SK-N-SH (cell line): ENCODE results near the gene RASL10A. TPM values are rescaled to one million over a fixed set of nuclear protein-coding genes. Genes with fewer than 3 reads are reported as not detected.
"Not testable (repeated sequence)": the region's sequence is repeated elsewhere in the genome, so short reads cannot be mapped to it uniquely, and the experiment has no call there.

Experiments
- CTCF ChIA-PET: fragments of 300-600, 350-600 bp; formaldehyde crosslinking; extraction: SDS; loops from one replicate; lab custom pipeline; 2021; lab: Yijun Ruan, JAX
- POLR2A ChIA-PET: fragments of 350-600 bp; sonication (Branson Sonifier 250); formaldehyde crosslinking; extraction: SDS; loops from one replicate; lab custom pipeline; 2020; ENCODE audit warnings: antibody characterized with exemption, inconsistent platforms; lab: Yijun Ruan, JAX
- DNase-seq: peaks from one replicate; pipeline ENCODE4 v3.0.0; 2012
- H2AFZ ChIP-seq: fragments of 200-600 bp; sonication (generic); 2 replicates; pipeline ENCODE4 v1.8.1; 2016; ENCODE audit warnings: antibody characterized with exemption, mild to moderate bottlenecking, low read depth
- H3F3A ChIP-seq: fragments of 200-600 bp; sonication (generic); replicated peaks from 2 replicates; pipeline ENCODE3; 2016; ENCODE audit warnings: antibody characterized with exemption, mild to moderate bottlenecking; ENCODE audit not compliant: insufficient read depth
- H3K27ac ChIP-seq, 2 experiments: fragments of 200-500 bp in 1 of 2; fragments of 200-600 bp in 1 of 2; sonication (Bioruptor generic) in 1 of 2; sonication (generic), shearing (Covaris generic) in 1 of 2; 2 replicates each; pipeline versions ENCODE4 v1.5.1 to v1.6.1; 2014 to 2016; ENCODE audit warnings: low read depth in 2 of 2, inconsistent platforms in 1 of 2, low read length in 1 of 2, mild to moderate bottlenecking in 1 of 2, mixed read lengths in 1 of 2
- H3K27me3 ChIP-seq: fragments of 200-600 bp; sonication (generic), shearing (Covaris generic); 2 replicates; pipeline ENCODE4 v1.6.1; 2016; ENCODE audit warnings: mixed run types; ENCODE audit not compliant: insufficient read depth
- H3K36me3 ChIP-seq, 2 experiments: fragments of 200-500 bp in 1 of 2; fragments of 200-600 bp in 1 of 2; sonication (Bioruptor generic) in 1 of 2; sonication (generic) in 1 of 2; replicated peaks in 1 of 2; 2 replicates each; pipeline versions ENCODE3 to v1.5.1; 2014 to 2016; ENCODE audit warnings: low read length in 1 of 2, mild to moderate bottlenecking in 1 of 2; ENCODE audit not compliant: insufficient read depth in 2 of 2, control insufficient read depth in 1 of 2
- H3K4me1 ChIP-seq, 2 experiments: fragments of 200-500 bp in 1 of 2; fragments of 200-600 bp in 1 of 2; sonication (Bioruptor generic) in 1 of 2; sonication (generic), shearing (Covaris generic) in 1 of 2; 2 replicates each; pipeline versions ENCODE4 v1.5.1 to v1.6.1; 2014 to 2016; ENCODE audit warnings: low read depth in 1 of 2, low read length in 1 of 2, mixed run types in 1 of 2; ENCODE audit not compliant: insufficient read depth in 2 of 2, control insufficient read depth in 1 of 2
- H3K4me2 ChIP-seq: fragments of 200-600 bp; sonication (generic), shearing (Covaris generic); 2 replicates; pipeline ENCODE4 v1.6.1; 2017; ENCODE audit warnings: mixed run types
- H3K4me3 ChIP-seq, 2 experiments: fragments of 200-500 bp in 1 of 2; fragments of 200-600 bp in 1 of 2; sonication (Bioruptor generic) in 1 of 2; sonication (generic), shearing (Covaris generic) in 1 of 2; 2 replicates each; pipeline versions ENCODE4 v1.5.1 to v1.8.1; 2014 to 2016; ENCODE audit warnings: low read depth in 2 of 2, inconsistent platforms in 1 of 2, low read length in 1 of 2, mild to moderate bottlenecking in 1 of 2, mixed read lengths in 1 of 2, moderate library complexity in 1 of 2
- H3K79me2 ChIP-seq: fragments of 200-600 bp; sonication (generic); 2 replicates; pipeline ENCODE4 v1.8.1; 2017; ENCODE audit warnings: mild to moderate bottlenecking; ENCODE audit not compliant: insufficient read depth
- H3K9ac ChIP-seq: fragments of 200-600 bp; sonication (generic); 2 replicates; pipeline ENCODE4 v1.6.1; 2017; ENCODE audit warnings: mixed run types
- H3K9me2 ChIP-seq: fragments of 200-600 bp; sonication (generic); 2 replicates; pipeline ENCODE4 v1.6.1; 2017; ENCODE audit warnings: mixed run types
- H3K9me3 ChIP-seq: fragments of 200-600 bp; sonication (generic); 2 replicates; pipeline ENCODE4 v1.6.1; 2017; ENCODE audit warnings: mixed run types, mild to moderate bottlenecking, moderate library complexity
- H4K20me1 ChIP-seq: fragments of 200-600 bp; sonication (generic); 2 replicates; pipeline ENCODE4 v1.6.1; 2017; ENCODE audit warnings: mild to moderate bottlenecking, mixed run types; ENCODE audit not compliant: insufficient read depth
- CHD2 ChIP-seq: fragments of 150-350 bp; IDR thresholded peaks from 2 replicates; pipeline ENCODE4 v1.6.1; 2018; ENCODE audit warnings: low read length; ENCODE audit not compliant: partially characterized antibody
- ELF1 ChIP-seq: IDR thresholded peaks from 2 replicates; pipeline ENCODE4 v1.4.0; 2012
- EP300 ChIP-seq, 2 experiments: IDR thresholded peaks; 2 replicates each; pipeline versions ENCODE4 v1.4.0 to v1.6.1; 2012; ENCODE audit warnings: borderline replicate concordance in 1 of 2, low read depth in 1 of 2, low read length in 1 of 2
- FOXJ3 ChIP-seq: sonication (generic); formaldehyde crosslinking; IDR thresholded peaks from 2 replicates; pipeline ENCODE4 v1.5.1; 2020; ENCODE audit warnings: mild to moderate bottlenecking, missing genetic modification reagents
- GABPA ChIP-seq: IDR thresholded peaks from 2 replicates; pipeline ENCODE4 v1.4.0; 2012; ENCODE audit warnings: low read depth, mild to moderate bottlenecking
- GATA2 ChIP-seq: sonication (generic); formaldehyde crosslinking; IDR thresholded peaks from 2 replicates; pipeline ENCODE4 v1.5.0; 2020; ENCODE audit warnings: mild to moderate bottlenecking, missing genetic modification reagents
- JUND ChIP-seq: IDR thresholded peaks from 2 replicates; pipeline ENCODE4 v1.4.0; 2012
- MEF2A ChIP-seq: IDR thresholded peaks from 2 replicates; pipeline ENCODE4 v1.4.0; 2012; ENCODE audit warnings: low read depth, borderline replicate concordance
- MXI1 ChIP-seq: IDR thresholded peaks from 2 replicates; pipeline ENCODE4 v1.6.1; 2012; ENCODE audit warnings: mild to moderate bottlenecking, low read depth, low read length, improper control_type of control experiment
- PBX3 ChIP-seq: IDR thresholded peaks from 2 replicates; pipeline ENCODE4; 2012
- POLR2AphosphoS5 ChIP-seq: IDR thresholded peaks from 2 replicates; pipeline ENCODE4 v1.6.1; 2012; ENCODE audit warnings: low read depth, low read length
- RAD21 ChIP-seq: IDR thresholded peaks from 2 replicates; pipeline ENCODE4 v1.6.1; 2012; ENCODE audit warnings: mild to moderate bottlenecking, low read length
- RXRA ChIP-seq: IDR thresholded peaks from 2 replicates; pipeline ENCODE4 v1.4.0; 2012; ENCODE audit warnings: low read depth, mild to moderate bottlenecking, borderline replicate concordance
- SMC3 ChIP-seq: IDR thresholded peaks from 2 replicates; pipeline ENCODE4 v1.6.1; 2012; ENCODE audit warnings: low read depth, low read length, improper control_type of control experiment
- USF2 ChIP-seq: fragments of 150-350 bp; IDR thresholded peaks from 2 replicates; pipeline ENCODE4 v1.6.1; 2017; ENCODE audit warnings: antibody characterized with exemption, low read length, low read depth, borderline replicate concordance
- YY1 ChIP-seq: IDR thresholded peaks from 2 replicates; pipeline ENCODE4 v1.4.0; 2012; ENCODE audit warnings: low read depth, mild to moderate bottlenecking
- WGBS: methylation state at CpG from one replicate; pipeline ENCODE4 v1.1.6; 2017; ENCODE audit warnings: low lambda C conversion rate; 5-methylcytosine and 5-hydroxymethylcytosine counted together
- polyA plus RNA-seq, 3 experiments: library from polyadenylated mRNA; depleted of rRNA; stranded (reverse); fragments of >200 nt; gene quantifications; 2 replicates each; pipeline ENCODE4 v1.2.3, GENCODE V29; 2012
- TF ChIP-seq, protein P1 (sequence below): IDR thresholded peaks from 2 replicates; pipeline ENCODE4 v1.6.1; 2012; ENCODE audit warnings: mild to moderate bottlenecking, low read depth, low read length, moderate library complexity
- TF ChIP-seq, protein P2 (sequence below): IDR thresholded peaks from 2 replicates; pipeline ENCODE4 v1.4.0; 2012; ENCODE audit warnings: low read depth, borderline replicate concordance

The RASL10A gene
- polyA plus RNA-seq, 1 of the 3 experiments (the other 2 are of a cell fraction): 0.36 TPM

DNA sequence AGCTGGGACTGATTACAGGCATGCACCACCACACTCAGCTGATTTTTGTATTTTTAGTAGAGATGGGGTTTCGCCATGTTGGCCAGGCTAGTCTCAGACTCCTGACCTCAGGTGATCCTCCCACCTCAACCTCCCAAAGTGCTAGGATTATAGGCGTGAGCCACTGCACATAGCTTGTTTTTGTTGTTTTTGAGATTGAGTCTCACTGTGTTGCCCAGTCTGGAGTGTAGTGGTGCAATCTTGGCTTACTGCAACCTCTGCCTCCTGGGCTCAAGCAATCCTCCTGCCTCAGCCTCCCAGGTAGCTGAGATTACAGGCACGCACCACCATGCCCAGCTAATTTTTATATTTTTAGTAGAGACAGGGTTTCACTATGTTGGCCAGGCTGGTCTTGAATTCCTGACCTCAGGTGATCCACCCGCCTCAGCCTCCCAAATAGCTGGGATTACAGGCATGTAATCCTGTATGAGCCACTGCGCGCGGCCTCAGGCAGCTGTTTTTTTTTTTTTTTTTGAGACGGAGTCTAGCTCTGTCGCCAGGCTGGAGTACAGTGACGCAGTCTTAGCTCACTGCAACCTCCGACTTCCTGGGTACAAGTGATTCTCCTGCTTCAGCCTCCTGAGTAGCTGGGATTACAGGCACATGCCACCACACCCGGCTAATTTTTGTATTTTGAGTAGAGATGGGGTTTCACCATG is 41.8 kb upstream of the RASL10A start:
- H3K4me2 ChIP-seq, H3K9ac ChIP-seq, POLR2A ChIA-PET, H3F3A ChIP-seq, H3K9me3 ChIP-seq, H3K9me2 ChIP-seq, H3K27me3 ChIP-seq, H3K4me1 ChIP-seq, H3K27ac ChIP-seq, DNase-seq, H3K4me3 ChIP-seq, H2AFZ ChIP-seq, H4K20me1 ChIP-seq, H3K79me2 ChIP-seq: not testable (repeated sequence)
- CTCF ChIA-PET: interaction anchor here (1.2 to 8.0 kb wide), 5 partner anchors 17 to 112 kb away, joined by 3 to 63 read pairs (median 4); partner anchors contain the start of gene GAS2L1
- H3K36me3 ChIP-seq: peaks cover 27 to 51% of the 10 kb centered on the region in 2 experiments
- 98% methylated on average over 12 of the region's 12 CpGs for WGBS

DNA sequence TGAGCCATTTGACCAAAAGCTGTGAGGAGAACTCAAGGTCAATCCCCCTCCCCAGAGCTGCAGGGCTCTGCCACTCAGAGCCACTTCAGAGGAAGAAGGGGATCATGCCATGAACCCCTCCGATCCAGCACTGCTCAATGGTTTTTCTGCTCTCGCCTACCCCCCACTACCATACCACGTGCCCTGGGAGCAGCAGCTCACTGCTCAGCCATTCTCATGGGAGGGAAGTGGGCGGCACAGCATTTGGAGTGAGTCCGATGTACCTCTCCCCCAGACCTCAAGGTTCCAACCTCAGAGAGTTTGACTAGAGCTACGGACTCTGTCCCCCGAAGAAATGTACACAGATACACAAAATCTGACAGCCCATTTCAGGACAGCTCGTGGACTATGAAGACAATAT is 38.4 kb upstream of the RASL10A start:
- H2AFZ ChIP-seq: no peak overlapping the region
- H3K9me3 ChIP-seq: no peaks in the 10 kb centered on the region
- CTCF ChIA-PET: interaction anchor here (0.7 to 8.0 kb wide), 3 partner anchors 10 to 48 kb away, joined by 3 to 63 read pairs (median 4); partner anchors contain the start of gene GAS2L1
- no peaks in the 10 kb centered on the region for H3K79me2 ChIP-seq
- no peak overlapping the region for H3K4me2 ChIP-seq
- 95% methylated on average over 7 of the region's 8 CpGs for WGBS
- no peak for TF ChIP-seq POLR2AphosphoS5
- TF ChIP-seq, protein P1, sequence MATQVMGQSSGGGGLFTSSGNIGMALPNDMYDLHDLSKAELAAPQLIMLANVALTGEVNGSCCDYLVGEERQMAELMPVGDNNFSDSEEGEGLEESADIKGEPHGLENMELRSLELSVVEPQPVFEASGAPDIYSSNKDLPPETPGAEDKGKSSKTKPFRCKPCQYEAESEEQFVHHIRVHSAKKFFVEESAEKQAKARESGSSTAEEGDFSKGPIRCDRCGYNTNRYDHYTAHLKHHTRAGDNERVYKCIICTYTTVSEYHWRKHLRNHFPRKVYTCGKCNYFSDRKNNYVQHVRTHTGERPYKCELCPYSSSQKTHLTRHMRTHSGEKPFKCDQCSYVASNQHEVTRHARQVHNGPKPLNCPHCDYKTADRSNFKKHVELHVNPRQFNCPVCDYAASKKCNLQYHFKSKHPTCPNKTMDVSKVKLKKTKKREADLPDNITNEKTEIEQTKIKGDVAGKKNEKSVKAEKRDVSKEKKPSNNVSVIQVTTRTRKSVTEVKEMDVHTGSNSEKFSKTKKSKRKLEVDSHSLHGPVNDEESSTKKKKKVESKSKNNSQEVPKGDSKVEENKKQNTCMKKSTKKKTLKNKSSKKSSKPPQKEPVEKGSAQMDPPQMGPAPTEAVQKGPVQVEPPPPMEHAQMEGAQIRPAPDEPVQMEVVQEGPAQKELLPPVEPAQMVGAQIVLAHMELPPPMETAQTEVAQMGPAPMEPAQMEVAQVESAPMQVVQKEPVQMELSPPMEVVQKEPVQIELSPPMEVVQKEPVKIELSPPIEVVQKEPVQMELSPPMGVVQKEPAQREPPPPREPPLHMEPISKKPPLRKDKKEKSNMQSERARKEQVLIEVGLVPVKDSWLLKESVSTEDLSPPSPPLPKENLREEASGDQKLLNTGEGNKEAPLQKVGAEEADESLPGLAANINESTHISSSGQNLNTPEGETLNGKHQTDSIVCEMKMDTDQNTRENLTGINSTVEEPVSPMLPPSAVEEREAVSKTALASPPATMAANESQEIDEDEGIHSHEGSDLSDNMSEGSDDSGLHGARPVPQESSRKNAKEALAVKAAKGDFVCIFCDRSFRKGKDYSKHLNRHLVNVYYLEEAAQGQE: no peak
- no peak for TF ChIP-seq YY1
- no peak for TF ChIP-seq FOXJ3 (CRISPR knock-in tag)
- TF ChIP-seq ELF1: no peak
- TF ChIP-seq GATA2 (CRISPR knock-in tag): no peak
- TF ChIP-seq MXI1: no peak
- TF ChIP-seq EP300 (IDR thresholded peaks at IDR 0.05; ENCODE audit: borderline replicate concordance in 1 of 2, low read depth in 1 of 2, low read length in 1 of 2): no peak
- TF ChIP-seq, protein P2, sequence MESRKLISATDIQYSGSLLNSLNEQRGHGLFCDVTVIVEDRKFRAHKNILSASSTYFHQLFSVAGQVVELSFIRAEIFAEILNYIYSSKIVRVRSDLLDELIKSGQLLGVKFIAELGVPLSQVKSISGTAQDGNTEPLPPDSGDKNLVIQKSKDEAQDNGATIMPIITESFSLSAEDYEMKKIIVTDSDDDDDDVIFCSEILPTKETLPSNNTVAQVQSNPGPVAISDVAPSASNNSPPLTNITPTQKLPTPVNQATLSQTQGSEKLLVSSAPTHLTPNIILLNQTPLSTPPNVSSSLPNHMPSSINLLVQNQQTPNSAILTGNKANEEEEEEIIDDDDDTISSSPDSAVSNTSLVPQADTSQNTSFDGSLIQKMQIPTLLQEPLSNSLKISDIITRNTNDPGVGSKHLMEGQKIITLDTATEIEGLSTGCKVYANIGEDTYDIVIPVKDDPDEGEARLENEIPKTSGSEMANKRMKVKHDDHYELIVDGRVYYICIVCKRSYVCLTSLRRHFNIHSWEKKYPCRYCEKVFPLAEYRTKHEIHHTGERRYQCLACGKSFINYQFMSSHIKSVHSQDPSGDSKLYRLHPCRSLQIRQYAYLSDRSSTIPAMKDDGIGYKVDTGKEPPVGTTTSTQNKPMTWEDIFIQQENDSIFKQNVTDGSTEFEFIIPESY: no peak
- no peak for TF ChIP-seq SMC3
- TF ChIP-seq MEF2A: no peak
- no peak for TF ChIP-seq PBX3
- TF ChIP-seq USF2: no peak
- no peak for TF ChIP-seq JUND
- TF ChIP-seq RXRA: no peak
- TF ChIP-seq RAD21: no peak
- TF ChIP-seq CHD2: no peak
- no peak for TF ChIP-seq GABPA
- H3K27me3 ChIP-seq: no peaks in the 10 kb centered on the region
- DNase-seq: no peak
- no peak overlapping the region for H3K9ac ChIP-seq
- H3K27ac ChIP-seq: no peak overlapping the region
- H4K20me1 ChIP-seq: no peaks in the 10 kb centered on the region
- no peaks in the 10 kb centered on the region for H3F3A ChIP-seq
- POLR2A ChIA-PET: interaction anchor here (0.6 kb wide), 1 partner anchor 38 kb away, joined by 3 read pairs; the partner anchor contains the start of gene RASL10A
- H3K36me3 ChIP-seq: peaks cover 30 to 78% of the 10 kb centered on the region in 2 experiments
- H3K9me2 ChIP-seq: no peaks in the 10 kb centered on the region
- H3K4me3 ChIP-seq: no peak overlapping the region
- H3K4me1 ChIP-seq: no peaks in the 10 kb centered on the region
